K562 (cell line): Measurements from ENCODE around the gene AGO1. TPM values are rescaled to one million over a fixed set of nuclear protein-coding genes. Genes with fewer than 3 reads are reported as not detected.
A peak's percentile ranks its signal among the peaks of the same experiment; 100 is the strongest.

Experiments
- ATAC-seq: fragments of 200-7000 bp; cut with Tn5 transposase; 3 replicates; pipeline ENCODE4 v1.9.1; 2020; ENCODE audit warnings: moderate library complexity
- BruUV-seq: library from RNA; stranded (reverse); fragments of 400-500 nt; replicated peaks from 2 replicates; lab custom pipeline; 2021; lab: Mats Ljungman, UMichigan
- CTCF ChIA-PET: fragments of 300-600 bp; formaldehyde crosslinking; extraction: SDS; loops from one replicate; lab custom pipeline; 2021; ENCODE audit warnings: low intra/inter-chr PET ratio; lab: Yijun Ruan, JAX
- POLR2A ChIA-PET: fragments of 300-600, 350-650 bp; sonication (Branson Sonifier 250); formaldehyde crosslinking; extraction: SDS; loops from one replicate; lab custom pipeline; 2021; ENCODE audit warnings: antibody characterized with exemption, inconsistent platforms; lab: Yijun Ruan, JAX
- DNase-seq, 4 experiments: peaks; one replicate each; pipeline versions ENCODE4 v3.0.0 to v3.0.0-alpha.2; 2011 to 2018; ENCODE audit warnings: low spot score in 3 of 4, mixed read lengths in 3 of 4; ENCODE audit errors: extremely low read depth in 1 of 4
- FAIRE-seq: peaks from 2 replicates; lab custom pipeline; 2011; peaks lifted over from hg19 to GRCh38; lab: Jason Lieb, UNC
- H2AFZ ChIP-seq: 2 replicates; pipeline ENCODE4 v1.6.0; 2011; ENCODE audit warnings: low read depth, low read length, control low read depth, inconsistent platforms
- H3K27ac ChIP-seq: fragments of 200-600 bp; 3 replicates; pipeline ENCODE4 v1.8.0; 2011; ENCODE audit warnings: low read depth, mild to moderate bottlenecking, control low read depth, inconsistent platforms, low read length, moderate library complexity, mixed read lengths; ENCODE audit errors: extremely low read depth
- H3K27me3 ChIP-seq, 2 experiments: fragments of 300-600 bp in 1 of 2; 2 replicates in 1 of 2; 3 replicates in 1 of 2; pipeline versions ENCODE4 v1.6.0 to v1.8.0; 2011; ENCODE audit warnings: inconsistent platforms in 2 of 2, low read length in 2 of 2, mild to moderate bottlenecking in 1 of 2, mixed read lengths in 1 of 2, moderate library complexity in 1 of 2; ENCODE audit not compliant: control insufficient read depth in 2 of 2, insufficient read depth in 2 of 2
- H3K36me3 ChIP-seq: fragments of 300-600 bp; 3 replicates; pipeline ENCODE4 v1.8.0; 2011; ENCODE audit warnings: mild to moderate bottlenecking, low read length, inconsistent platforms; ENCODE audit not compliant: control insufficient read depth, insufficient read depth
- H3K4me1 ChIP-seq, 2 experiments: fragments of 200-600 bp in 1 of 2; replicated peaks in 1 of 2; 2 replicates in 1 of 2; 3 replicates in 1 of 2; pipeline versions ENCODE4 v1.5.1 to v1.8.0; 2011; ENCODE audit warnings: inconsistent platforms in 2 of 2, low read length in 2 of 2, mild to moderate bottlenecking in 1 of 2, mixed read lengths in 1 of 2, moderate library complexity in 1 of 2; ENCODE audit not compliant: control insufficient read depth in 2 of 2, insufficient read depth in 2 of 2
- H3K4me2 ChIP-seq: 2 replicates; pipeline ENCODE4 v1.6.1; 2011; ENCODE audit warnings: low read length, control low read depth, inconsistent platforms, mixed read lengths; ENCODE audit not compliant: insufficient read depth
- H3K4me3 ChIP-seq: fragments of 200-600 bp; sonication (generic), shearing (Covaris generic); 2 replicates; pipeline ENCODE4 v1.5.1; 2016; ENCODE audit warnings: control low read depth, inconsistent platforms
- H3K79me2 ChIP-seq: fragments of 200-600 bp; 3 replicates; pipeline ENCODE4 v1.8.0; 2011; ENCODE audit warnings: low read length, inconsistent platforms; ENCODE audit not compliant: control insufficient read depth, insufficient read depth
- H3K9ac ChIP-seq, 2 experiments: 2 replicates each; pipeline versions ENCODE4 v1.6.0 to v1.6.1; 2011; ENCODE audit warnings: low read depth in 2 of 2, low read length in 2 of 2, control low read depth in 1 of 2, inconsistent platforms in 1 of 2, mild to moderate bottlenecking in 1 of 2, mixed read lengths in 1 of 2; ENCODE audit not compliant: insufficient read depth in 1 of 2
- H3K9me1 ChIP-seq: one replicate; pipeline ENCODE4 v1.6.0; 2011; ENCODE audit warnings: inconsistent platforms, mild to moderate bottlenecking, low read length, moderate library complexity; ENCODE audit not compliant: control insufficient read depth, insufficient read depth
- H3K9me3 ChIP-seq: replicated peaks from 2 replicates; pipeline ENCODE4 v1.5.1; 2011; ENCODE audit warnings: low read depth, low read length, inconsistent platforms; ENCODE audit not compliant: control insufficient read depth, insufficient read depth
- H4K20me1 ChIP-seq: replicated peaks from 2 replicates; pipeline ENCODE4 v1.6.1; 2011; ENCODE audit warnings: low read length, inconsistent platforms, mixed read lengths; ENCODE audit not compliant: control insufficient read depth, insufficient read depth
- KDM5B ChIP-seq: fragments of 200-600 bp; sonication (generic); IDR thresholded peaks from 2 replicates; pipeline ENCODE4 v1.6.1; 2012; ENCODE audit warnings: low read depth, mild to moderate bottlenecking, moderate library complexity, low read length, control low read depth, inconsistent platforms; ENCODE audit not compliant: insufficient replicate concordance
- MYNN ChIP-seq, 2 experiments: sonication (generic); formaldehyde crosslinking in 1 of 2; IDR thresholded peaks; 2 replicates each; pipeline versions ENCODE4 v1.5.0 to v1.6.1; 2016 to 2020; ENCODE audit warnings: antibody characterized with exemption in 1 of 2, missing genetic modification reagents in 1 of 2
- NR3C1 ChIP-seq: sonication (generic); formaldehyde crosslinking; IDR thresholded peaks from 2 replicates; pipeline ENCODE4 v1.8.1; 2022; ENCODE audit warnings: missing genetic modification reagents
- SPI1 ChIP-seq: IDR thresholded peaks from 2 replicates; pipeline ENCODE4 v1.6.1; 2011; ENCODE audit warnings: low read depth, low read length, control low read depth, borderline replicate concordance
- ZNF592 ChIP-seq: fragments of 450-650 bp; IDR thresholded peaks from 2 replicates; pipeline ENCODE4 v1.6.1; 2017; ENCODE audit warnings: antibody characterized with exemption, mild to moderate bottlenecking
- WGBS: fragments of 100-300 bp; shearing (Covaris generic); methylation state at CpG from one replicate; pipeline ENCODE4 v1.1.6; 2016; ENCODE audit warnings: low coverage, mixed read lengths; ENCODE audit not compliant: insufficient coverage; ENCODE audit errors: missing lambda C conversion rate; 5-methylcytosine and 5-hydroxymethylcytosine counted together
- in situ Hi-C: fragments of 300-500 bp; cut with MboI; formaldehyde crosslinking; loops from 4 replicates; pipeline ENCODE4 v1.15.0; 2018; ENCODE audit warnings: inconsistent platforms, mixed read lengths
- intact Hi-C: fragments of 100-400 bp; cut with micrococcal nuclease; formaldehyde crosslinking; loops from 2 replicates; pipeline ENCODE4 v1.14.2; 2022
- polyA plus RNA-seq, 8 experiments: library from polyadenylated mRNA; depleted of rRNA in 4 of 8; stranded (reverse) in 5 of 8; unstranded in 3 of 8; fragments of >200 nt; fragmentation: Nextera tagmentation in 2 of 8; fragmentation: Illumina TruSeq in 1 of 8; extraction: Ambion mirVana in 2 of 8; extraction: Trizol in 1 of 8; gene quantifications; 2 replicates each; pipeline versions ENCODE4 v1.2.1 to v1.2.3, GENCODE V29; 2011 to 2014; ENCODE audit warnings: inconsistent platforms in 1 of 8, missing spikeins in 1 of 8
- total RNA-seq, 7 experiments: library from RNA; depleted of rRNA in 6 of 7; stranded (reverse); fragments of >200 nt in 6 of 7; fragmentation: Illumina TruSeq in 2 of 7; extraction: Trizol in 2 of 7; gene quantifications; 2 replicates each; pipeline versions ENCODE4 v1.2.1 to v1.2.3, GENCODE V29; 2011 to 2021; ENCODE audit warnings: low replicate concordance in 1 of 7

Gene AGO1
- total and polyA plus RNA-seq, 9 of the 15 experiments (the other 6 are each of a cell fraction or from before 2014, with no cell fraction given): 7.3 to 64.2 (median 26.0) TPM

DNA sequence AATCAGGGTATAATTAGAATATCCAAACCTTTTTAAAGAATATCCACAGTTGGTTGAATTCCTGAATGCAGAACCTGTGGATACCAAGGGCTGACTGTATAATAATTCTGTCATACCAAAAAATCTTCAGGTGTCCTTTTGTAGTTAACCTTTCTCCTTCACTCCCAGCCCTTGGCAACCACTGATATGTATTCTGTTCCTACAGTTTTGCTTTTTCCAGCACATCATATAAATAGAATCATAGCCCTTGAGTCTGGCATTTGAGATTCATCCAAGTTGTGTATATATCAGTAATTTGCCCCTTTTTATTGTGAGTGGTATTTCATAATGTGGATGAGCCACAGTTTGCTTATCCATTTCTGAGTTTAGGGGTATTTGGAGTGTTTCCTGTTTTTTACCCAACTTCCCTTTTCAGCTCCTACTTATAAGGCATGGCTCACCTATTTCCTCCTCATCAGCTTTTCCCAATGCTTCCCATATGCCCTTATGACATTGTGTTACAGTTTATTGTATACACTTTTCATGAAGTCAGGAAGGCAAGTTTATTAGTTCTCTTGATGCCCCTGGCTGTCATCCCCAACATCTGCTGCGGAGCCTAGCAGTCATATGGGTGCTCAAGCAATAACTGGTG is 35.0 kb upstream of the AGO1 start:
- DNase-seq: no peak
- Histone ChIP-seq H3K27me3 (no peaks in the 10 kb centered on the region), H3K27ac (no peak overlapping the region), H3K4me2 (no peak overlapping the region), H3K4me1 (no peaks in the 10 kb centered on the region), H3K36me3 (no peaks in the 10 kb centered on the region; the same call in 2 of the 3 replicates), H3K9ac (no peak overlapping the region), H3K79me2 (no peaks in the 10 kb centered on the region)
- no peak for ATAC-seq
- in situ Hi-C loops (no loop called here), intact Hi-C loops (no loop called here)
- 72% methylated on average over 1 of the region's 1 CpG for WGBS
- POLR2A ChIA-PET: interaction anchor here (1.0 to 1.6 kb wide), 2 partner anchors 17 to 45 kb away, joined by 5 read pairs; no protein-coding TSS in a partner anchor
- BruUV-seq: no TSS peak
- TF ChIP-seq MYNN (IDR thresholded peaks at IDR 0.05) (no peak), MYNN (CRISPR knock-in tag; IDR thresholded peaks at IDR 0.05) (no peak), KDM5B (no peak), ZNF592 (no peak), SPI1 (0 out of 2 replicates have a peak, but pooled peaks have one; percentile 25), NR3C1 (CRISPR knock-in tag) (no peak)
- TF ChIP-seq, all 486 proteins: peak for 1
- no peak for FAIRE-seq
- H3K9me3 ChIP-seq: no peaks in the 10 kb centered on the region
- H4K20me1 ChIP-seq: no peaks in the 10 kb centered on the region
- no peak overlapping the region for H3K4me3 ChIP-seq
- CTCF ChIA-PET: no interaction called here
- H3K9me1 ChIP-seq: no peaks in the 10 kb centered on the region
- H2AFZ ChIP-seq: no peak overlapping the region
